T1000 (cell line): ENCODE measurements around the gene DOP1B.
"Not testable (repeated sequence)": the region's sequence is repeated elsewhere in the genome, so short reads cannot be mapped to it uniquely, and the experiment has no call there.

Experiments used
- DNase-seq: peaks from one replicate; lab custom pipeline; 2025; ENCODE audit warnings: mixed read lengths; lab: John Stamatoyannopoulos, UW

Gene DOP1B, protein sequence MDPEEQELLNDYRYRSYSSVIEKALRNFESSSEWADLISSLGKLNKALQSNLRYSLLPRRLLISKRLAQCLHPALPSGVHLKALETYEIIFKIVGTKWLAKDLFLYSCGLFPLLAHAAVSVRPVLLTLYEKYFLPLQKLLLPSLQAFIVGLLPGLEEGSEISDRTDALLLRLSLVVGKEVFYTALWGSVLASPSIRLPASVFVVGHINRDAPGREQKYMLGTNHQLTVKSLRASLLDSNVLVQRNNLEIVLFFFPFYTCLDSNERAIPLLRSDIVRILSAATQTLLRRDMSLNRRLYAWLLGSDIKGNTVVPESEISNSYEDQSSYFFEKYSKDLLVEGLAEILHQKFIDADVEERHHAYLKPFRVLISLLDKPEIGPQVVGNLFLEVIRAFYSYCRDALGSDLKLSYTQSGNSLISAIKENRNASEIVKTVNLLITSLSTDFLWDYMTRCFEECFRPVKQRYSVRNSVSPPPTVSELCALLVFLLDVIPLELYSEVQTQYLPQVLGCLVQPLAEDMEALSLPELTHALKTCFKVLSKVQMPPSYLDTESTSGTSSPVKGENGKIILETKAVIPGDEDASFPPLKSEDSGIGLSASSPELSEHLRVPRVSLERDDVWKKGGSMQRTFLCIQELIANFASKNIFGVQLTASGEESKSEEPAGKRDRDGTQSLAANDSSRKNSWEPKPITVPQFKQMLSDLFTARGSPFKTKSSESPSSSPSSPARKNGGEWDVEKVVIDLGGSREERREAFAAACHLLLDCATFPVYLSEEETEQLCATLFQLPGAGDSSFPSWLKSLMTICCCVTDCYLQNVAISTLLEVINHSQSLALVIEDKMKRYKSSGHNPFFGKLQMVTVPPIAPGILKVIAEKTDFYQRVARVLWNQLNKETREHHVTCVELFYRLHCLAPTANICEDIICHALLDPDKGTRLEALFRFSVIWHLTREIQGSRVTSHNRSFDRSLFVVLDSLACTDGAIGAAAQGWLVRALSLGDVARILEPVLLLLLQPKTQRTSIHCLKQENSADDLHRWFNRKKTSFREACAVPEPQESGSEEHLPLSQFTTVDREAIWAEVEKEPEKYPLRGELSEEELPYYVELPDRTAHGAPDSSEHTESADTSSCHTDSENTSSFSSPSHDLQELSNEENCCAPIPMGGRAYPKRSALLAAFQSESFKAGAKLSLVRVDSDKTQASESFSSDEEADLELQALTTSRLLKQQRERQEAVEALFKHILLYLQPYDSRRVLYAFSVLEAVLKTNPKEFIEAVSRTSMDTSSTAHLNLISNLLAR (N-terminal part only)

DNA sequence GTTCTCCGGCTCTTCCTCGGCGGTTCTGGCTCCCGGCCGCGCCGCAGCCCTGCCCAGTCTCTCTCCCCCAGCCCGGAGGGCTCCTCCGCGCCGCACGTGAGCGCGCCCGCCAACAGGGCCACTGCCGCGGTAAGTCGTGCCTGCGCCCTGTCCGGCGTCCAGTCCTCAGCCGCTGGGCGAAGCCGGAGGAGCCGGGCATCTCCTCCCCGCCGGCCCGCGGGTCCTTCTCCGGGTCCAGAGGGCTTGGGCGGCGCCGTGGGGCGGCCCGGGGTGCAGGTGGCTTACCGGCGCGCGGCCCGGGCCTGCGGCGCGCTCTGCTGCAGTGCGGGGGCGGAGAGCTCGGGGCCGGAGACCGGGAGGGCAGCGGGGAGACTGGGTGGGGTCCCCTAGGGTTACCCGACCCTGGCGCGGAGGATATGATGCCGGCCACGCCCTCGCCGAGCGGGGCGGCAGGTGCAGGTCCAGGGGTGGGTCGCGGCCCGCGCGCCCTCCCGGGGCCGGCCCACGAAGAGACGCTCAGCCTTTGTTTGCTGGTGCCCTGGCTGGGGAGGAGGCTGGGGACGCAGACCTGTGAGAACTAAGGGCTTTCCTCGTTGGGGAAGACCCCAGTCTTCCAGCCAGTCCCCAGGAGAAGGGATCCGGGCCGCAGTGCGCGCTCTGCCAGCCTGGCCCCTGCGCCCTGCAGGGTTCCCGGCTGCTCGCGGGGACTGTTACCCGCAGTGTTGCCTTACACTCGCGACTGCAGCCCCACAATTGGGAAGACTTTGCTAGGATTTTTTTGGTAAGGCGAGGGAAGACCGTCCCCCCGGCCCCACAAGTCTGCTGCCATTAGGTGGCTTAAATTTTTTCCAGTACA is at the start of gene DOP1B:
Gene DOP1B, plus strand, starts transcription at position 10 of the 856 bp plus-strand sequence. CDS start 7,910 bp downstream, outside the sequence.
- DNase-seq, result no peak

DNA sequence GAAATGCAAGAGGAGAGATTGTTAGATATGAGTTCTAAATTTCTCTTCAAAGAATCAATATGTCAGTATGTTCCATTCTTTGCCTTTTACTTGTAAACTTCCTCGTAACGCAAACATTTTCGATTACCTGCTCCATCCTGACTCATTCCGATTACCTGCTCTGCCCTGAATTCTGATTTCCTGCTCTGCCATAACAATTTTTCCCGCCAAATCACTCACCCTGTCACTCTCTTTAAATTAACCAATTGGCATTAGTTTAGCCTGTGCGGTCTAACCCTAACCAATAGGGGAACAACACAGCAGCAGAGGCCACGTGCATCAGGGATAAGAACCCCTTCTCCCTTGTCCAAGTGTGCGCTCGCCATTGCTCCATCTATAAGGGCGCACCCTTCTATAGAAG is 46.8 kb upstream of the DOP1B start:
- no peak for DNase-seq

DNA sequence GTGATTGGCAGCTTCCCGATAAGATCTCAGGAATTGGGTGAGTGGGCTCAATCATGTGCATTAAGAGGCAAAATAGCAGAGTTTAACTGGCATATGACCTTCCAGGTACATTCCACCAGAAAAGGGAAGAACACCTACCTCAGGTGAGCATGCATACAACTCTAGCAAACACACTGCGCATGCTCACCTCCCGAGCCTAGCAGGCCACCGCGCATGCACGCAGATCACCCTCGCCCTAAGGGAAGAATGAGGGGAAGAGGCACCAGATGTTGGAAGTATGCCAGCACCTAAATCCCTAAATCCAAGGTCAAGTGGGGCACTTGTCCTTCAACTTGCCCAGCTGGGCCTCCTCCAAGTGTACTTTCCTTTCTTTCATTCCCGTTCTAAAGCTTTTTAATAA is 45.4 kb upstream of the DOP1B start:
- no peak for DNase-seq

DNA sequence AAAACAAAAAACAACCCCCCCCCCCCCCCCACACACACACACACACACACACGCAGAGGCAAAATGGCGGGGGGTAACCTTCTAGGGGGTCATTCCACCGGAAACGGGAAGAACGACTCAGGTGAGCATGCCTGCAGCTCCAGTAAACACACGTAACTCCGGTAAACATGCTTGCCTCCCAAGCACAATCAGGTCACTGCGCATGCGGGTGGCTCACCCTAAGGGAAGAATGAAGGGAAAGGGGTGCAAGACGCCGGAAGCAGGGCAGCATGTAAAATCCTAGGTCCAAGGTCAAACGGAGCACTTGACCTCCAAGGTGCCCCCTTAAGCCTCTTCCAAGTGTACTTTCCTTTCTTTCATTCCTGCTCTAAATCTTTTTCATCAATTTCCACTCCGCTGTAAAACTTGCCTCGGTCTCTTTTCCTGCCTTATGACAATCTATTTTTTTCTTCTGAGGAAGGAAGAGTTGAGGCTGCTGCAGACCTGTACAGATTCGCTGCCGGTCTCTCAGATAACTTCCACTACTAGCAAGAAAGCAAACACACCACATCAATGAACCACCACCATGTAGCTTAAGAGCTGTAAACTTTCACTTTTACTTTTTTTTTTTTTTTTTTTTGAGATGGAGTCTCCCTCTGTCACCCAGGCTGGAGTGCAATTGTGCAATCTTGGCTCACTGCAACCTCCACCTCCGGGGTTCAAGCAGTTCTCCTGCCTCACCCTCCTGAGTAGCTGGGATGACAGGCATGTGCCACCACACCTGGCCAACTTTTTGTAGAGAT is 42.8 kb upstream of the DOP1B start:
- no peak for DNase-seq

DNA sequence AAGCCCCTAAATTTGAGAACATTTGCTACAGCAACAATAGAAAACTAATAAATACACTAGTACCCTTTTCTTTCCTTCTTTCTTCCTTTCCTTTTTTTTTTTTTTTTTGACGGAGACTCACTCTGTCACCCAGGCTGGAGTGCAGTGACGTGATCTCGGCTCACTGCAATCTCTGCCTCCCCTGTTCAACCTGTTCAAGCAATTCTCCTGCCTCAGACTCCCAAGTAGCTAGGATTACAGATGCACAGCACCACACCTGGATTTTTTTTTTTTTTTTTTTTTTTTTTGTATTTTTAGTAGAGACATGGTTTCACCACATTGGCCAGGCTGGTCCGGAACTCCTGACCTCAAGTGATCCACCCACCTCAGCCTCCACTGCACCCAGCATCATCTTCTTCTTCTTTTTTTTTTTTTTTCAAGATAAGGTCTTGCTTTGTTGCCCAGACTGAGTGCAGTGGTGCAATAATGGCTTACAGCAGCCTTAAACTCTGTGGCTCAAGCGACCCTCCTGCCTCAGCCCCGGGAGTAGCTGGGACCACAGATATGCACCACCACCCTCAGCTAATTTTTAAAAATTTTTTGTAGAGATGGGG is 41.4 kb upstream of the DOP1B start:
- no peak for DNase-seq

DNA sequence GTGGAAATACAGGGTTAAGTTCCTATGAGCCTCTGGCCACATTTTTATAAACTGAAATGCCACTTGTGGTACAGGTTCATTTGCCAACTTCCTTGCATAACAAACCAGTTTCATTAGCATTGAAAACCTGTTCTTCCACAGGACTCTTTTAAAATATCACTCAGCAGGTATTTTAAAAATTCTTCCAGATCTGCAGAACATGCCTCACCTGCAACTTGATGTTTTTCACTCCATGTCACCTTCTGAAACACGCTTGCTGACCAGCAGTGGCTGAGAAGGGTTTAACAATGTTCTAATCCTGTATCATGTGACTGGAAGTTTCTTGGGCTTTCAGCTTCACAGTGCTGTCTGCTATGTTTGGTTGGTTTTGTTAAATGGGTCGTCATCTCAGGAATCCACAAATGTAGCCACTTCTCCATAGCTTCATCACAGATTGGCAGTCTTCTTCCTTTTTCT is 39.3 kb upstream of the DOP1B start:
- DNase-seq, result no peak

DNA sequence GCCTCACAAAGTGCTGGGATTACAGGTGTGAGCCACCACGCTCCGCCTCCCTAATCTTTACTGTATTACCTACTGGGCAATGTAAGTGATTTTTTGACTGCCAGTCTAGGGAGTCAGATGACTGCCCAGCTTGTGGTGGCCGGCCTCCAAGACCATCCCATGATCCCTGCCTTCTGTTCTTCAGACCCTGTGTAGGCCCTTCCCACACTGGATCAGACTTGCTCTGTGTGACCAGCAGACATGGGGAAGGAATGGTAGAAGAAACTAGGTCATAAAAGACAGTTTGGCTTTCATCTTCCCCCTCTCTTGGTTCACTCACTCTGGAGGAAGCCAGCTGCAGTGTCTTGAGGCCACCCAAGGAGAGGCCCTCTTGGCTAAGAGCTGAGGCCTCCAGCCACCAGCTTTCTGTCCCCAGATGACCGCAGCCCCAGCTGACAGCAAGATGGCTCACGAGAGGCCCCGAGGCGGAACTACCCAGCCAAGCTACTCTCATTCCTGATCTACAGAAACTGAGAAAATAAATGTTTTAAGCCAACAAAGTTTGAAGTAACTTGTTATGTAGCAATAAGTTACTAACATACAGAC is 36.2 kb upstream of the DOP1B start:
- DNase-seq, result no peak

DNA sequence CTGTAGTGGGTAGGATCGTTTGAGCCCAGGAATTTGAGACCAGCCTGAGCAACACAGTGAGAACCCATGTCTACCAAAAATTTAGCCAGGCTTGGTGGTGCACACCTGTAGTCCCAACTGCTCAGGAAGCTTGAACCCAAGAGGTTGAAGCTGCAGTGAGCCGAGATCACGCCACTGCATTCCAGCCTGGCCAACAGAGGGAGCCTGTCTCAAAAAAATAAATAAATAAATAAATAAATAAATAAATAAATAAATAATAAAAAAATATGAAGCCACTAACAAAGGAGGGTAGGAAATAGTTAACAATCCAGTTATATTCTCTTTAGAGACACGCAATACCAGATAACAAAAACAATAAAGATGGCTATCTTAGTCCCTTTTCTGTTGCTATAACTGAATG is 33.6 kb upstream of the DOP1B start:
- no peak for DNase-seq

DNA sequence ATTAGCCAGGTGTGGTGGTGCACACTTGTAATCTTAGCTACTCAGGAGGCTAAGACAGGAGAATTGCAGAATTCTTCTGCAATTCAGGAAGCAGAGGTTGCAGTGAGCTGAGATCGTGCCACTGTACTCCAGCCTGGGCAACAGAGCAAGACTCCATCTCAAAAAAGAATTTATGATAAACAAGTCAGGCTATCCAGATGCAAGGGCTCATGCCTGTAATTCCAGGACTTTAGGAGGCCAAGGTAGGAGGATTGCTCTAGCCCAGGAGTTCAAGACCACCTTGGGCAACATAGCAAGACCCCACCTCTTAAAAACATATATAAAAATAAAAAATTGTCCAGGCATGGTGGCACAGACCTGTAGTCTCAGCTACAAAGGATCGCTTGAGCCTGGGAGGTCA is 32.2 kb upstream of the DOP1B start:
- DNase-seq, result no peak

DNA sequence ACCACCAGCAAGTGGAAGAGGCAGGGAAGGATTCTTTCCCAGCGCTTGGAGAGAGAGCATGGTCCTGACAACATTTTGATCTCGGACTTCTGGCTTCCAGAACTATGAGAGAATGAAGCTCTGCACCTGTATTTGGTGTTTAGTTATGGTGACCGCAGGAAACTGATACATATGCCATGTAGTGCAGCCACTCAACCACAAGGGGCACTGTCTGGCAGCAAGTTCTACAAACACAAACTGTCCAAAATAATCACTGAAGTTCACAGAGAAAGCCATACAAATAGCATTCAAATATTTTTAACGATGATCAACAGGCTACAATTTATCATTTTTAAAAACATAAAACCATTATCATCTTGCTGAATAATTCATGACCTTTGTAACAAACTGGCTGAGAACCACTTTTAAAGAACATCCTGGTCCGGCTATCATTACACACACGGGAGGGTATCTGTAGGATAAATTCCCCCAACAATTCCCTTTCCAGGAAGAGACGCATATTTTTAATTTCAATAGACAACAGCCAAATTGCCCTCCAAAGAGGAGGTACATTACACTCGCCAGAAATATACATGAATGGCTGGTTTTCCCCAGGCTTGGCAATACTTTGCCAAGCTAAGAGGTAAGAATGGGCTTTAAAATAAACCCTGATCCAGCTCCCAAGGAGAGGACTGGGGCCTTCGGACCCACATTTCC is 31.0 kb upstream of the DOP1B start:
- no peak for DNase-seq

DNA sequence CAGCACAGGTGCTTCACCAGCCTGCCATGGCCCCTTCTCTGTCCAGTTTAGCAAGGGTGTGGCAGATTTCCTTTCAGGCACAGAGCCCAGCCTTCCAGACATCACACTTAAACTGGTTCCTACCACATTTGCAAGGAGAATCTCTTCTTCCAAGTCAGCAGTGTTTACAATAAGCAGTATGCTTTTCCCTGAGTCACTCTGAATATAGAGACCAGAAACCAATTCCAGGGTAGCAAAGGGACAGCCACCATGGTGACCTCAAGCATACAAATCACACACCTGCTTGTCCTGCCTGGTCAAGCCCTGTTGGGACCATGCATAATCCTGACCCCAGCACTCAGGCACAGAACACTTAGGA is 30.4 kb upstream of the DOP1B start:
- DNase-seq, result no peak

DNA sequence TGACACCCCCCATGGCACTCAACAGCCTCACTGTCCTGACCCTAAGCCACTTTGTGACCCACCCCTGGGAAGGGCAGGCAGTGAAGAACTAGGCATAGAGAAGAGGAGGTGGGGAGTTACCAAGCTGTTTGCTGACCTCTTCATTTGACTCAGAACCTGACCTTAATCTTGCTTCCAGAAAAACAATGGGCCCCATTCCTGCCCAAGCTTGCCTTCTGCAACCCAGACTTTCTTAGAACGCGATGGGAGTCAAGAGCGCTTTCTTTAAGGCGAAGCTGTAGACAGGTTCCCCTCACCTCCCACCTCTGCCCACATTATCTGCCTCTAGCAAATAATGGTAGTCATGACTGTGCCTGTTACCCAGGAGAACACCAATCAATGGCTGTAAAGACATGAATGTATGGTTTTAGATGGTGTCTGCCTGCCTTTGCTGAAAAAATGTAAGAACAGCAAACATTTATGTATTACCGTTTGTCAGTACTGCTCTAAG is 30.0 kb upstream of the DOP1B start:
- no peak for DNase-seq

DNA sequence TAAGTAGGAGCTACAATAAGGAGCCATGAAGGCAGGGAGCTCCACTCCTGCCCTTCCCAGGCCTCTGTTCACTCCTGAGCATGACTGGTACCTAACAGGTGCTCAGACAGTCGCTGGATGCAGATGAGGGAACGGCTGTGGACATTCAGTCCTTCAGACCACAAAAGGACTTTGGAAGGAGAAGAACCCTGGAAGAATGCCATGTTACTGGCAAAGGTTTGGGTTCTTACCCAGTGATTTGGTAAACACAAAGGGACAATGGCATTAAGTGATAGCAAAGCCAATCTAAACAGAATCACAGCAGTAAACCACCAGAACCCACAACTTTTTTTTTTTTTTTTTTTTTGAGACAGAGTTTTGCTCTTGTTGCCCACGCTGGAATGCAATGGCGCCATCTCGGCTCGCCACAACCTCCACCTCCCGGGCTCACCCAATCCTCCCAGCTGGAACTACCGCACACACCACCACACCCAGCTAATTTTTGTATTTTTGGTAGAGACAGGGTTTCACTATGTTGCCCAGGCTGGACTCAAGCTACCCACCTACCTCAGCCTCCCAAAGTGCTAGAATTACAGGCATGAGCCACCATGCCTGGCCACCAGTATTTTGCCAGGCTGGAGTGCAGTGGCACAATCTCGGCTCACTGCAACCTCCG is 29.2 kb upstream of the DOP1B start:
- DNase-seq, result no peak

DNA sequence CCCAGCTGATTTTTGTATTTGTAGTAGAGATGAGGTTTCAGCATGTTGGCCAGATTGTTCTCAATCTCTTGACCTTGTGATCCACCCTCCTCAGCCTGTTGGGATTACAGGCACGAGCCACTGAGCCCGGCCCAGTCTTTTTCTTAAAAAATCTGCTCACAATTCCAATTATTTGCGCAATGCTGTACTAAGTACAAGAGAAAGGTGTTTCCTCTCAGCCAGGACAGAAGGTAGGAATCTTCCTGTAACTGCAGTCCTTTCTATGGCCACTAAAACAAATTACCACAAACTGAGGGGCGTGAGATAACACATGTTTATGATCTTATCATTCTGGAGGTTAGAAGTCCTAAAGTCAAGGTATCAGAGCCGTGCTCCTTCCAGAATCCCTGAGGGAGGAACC is 28.6 kb upstream of the DOP1B start:
- DNase-seq, result no peak

DNA sequence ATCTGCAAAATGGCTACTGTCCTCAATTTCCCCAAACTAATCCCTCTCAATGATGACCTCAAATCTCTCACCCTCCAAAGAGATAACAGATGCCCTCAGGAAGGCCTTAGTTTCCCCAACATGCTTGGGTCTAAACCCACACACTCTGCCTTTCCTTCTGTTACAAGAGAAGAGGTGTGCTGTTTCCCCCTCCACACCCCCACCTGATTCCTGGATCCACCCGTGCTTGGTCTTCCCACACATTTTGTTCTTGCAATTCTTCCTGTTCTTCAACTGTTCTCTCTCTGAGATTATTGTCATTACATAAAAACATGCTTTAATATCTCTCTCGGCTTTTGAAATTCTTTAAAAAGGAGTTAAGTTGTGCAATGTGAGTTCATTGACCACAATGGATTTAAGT is 27.4 kb upstream of the DOP1B start:
- DNase-seq, result no peak

DNA sequence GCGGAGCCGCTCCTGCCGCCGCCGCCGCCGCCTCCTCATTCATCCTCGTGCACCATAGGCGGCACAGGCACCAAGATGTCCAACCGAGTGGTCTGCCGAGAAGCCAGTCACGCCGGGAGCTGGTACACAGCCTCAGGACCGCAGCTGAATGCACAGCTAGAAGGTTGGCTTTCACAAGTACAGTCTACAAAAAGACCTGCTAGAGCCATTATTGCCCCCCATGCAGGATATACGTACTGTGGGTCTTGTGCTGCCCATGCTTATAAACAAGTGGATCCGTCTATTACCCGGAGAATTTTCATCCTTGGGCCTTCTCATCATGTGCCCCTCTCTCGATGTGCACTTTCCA is 26.2 kb upstream of the DOP1B start:
- DNase-seq, result not testable (repeated sequence)

DNA sequence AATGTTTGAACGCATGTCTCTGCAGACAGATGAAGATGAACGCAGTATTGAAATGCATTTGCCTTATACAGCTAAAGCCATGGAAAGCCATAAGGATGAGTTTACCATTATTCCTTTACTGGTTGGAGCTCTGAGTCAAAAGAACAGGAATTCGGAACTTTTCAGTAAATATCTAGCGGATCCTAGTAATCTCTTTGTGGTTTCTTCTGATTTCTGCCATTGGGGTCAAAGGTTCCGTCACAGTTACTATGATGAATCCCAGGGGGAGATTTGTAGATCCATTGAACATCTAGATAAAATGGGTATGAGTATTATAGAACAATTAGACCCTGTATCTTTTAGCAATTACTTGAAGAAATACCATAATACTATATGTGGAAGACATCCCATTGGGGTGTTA is 25.8 kb upstream of the DOP1B start:
- not testable (repeated sequence) for DNase-seq

DNA sequence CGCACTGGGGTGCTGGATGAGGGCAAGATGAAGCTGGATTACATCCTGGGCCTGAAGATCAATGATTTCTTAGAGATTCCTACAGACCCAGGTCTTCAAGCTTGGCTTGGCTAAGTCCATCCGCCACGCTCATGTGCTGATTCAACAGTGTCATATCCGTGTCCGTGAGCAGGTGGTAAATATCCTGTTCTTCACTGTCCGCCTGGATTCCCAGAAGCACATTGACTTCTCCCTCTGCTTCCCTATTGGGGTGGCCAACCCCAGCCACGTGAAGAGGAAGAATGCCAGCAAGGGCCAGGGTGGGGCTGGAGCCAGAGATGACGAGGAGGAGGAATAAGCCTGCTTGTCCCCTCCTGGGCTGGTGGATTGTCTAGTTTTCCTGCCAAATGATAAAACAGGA is 23.9 kb upstream of the DOP1B start:
- DNase-seq, result no peak
